ENCODE data around the gene FARSA.

GRCh38 chr19:12943437-12944044 lies 10.0 kb upstream of the FARSA start:
- no peak for TF ChIP-seq CSRNP3 (CRISPR knock-in tag; IDR thresholded peaks at IDR 0.05)
- TF ChIP-seq POU6F1 (CRISPR knock-in tag; IDR thresholded peaks at IDR 0.05; ENCODE audit: borderline replicate concordance, low read depth) = no peak
- TF ChIP-seq ZC3H10 (CRISPR knock-in tag; IDR thresholded peaks at IDR 0.05) = no peak
- TF ChIP-seq GLIS3 (CRISPR knock-in tag; IDR thresholded peaks at IDR 0.05) = no peak
- no peak for TF ChIP-seq OSR1 (CRISPR knock-in tag; IDR thresholded peaks at IDR 0.05)
- no peak for TF ChIP-seq PATZ1 (CRISPR knock-in tag; IDR thresholded peaks at IDR 0.05; ENCODE audit: borderline replicate concordance)
- TF ChIP-seq ZFP3 (CRISPR knock-in tag; IDR thresholded peaks at IDR 0.05) = no peak
- no peak for TF ChIP-seq ARNTL (CRISPR knock-in tag; IDR thresholded peaks at IDR 0.05; ENCODE audit: borderline replicate concordance, low read depth)
- no peak for TF ChIP-seq TCF4 (CRISPR knock-in tag; IDR thresholded peaks at IDR 0.05; ENCODE audit: borderline replicate concordance)
- no peak for TF ChIP-seq BACH2 (CRISPR knock-in tag; IDR thresholded peaks at IDR 0.05; ENCODE audit: borderline replicate concordance)
- TF ChIP-seq RARB (CRISPR knock-in tag; IDR thresholded peaks at IDR 0.05) = no peak
- TF ChIP-seq CREB5 (CRISPR knock-in tag; IDR thresholded peaks at IDR 0.05; ENCODE audit: low read depth) = no peak
- TF ChIP-seq PPARA (CRISPR knock-in tag; IDR thresholded peaks at IDR 0.05; ENCODE audit: borderline replicate concordance) = no peak
- no peak for TF ChIP-seq ESRRG (CRISPR knock-in tag; IDR thresholded peaks at IDR 0.05)

All from SK-N-SH treated with all-trans-retinoic acid at 6 μM for 48 hours (cell line).